Heart left ventricle (tissue), 16 donors: Measurements from ENCODE around the gene TAF5L. TPM values are rescaled to one million over a fixed set of nuclear protein-coding genes. Genes with fewer than 3 reads are reported as not detected.

Source experiments
- ATAC-seq, 4 donors: fragments of 200-7000 bp; cut with Tn5 transposase; one replicate each; pipeline ENCODE4 v1.9.1; 2020 to 2022; ENCODE audit warnings: moderate library complexity in 4 of 4, mild to moderate bottlenecking in 3 of 4, moderate number of reproducible peaks in 1 of 4
- DNase-seq, 5 donors: peaks; one replicate each; pipeline ENCODE4 v3.0.0-alpha.2; 2020
- H3K27ac ChIP-seq, 12 donors: fragments of 200-600 bp; sonication (generic) in 4 of 12; one replicate each; pipeline versions ENCODE4 v1.5.0 to v1.8.0; 2016 to 2022; ENCODE audit warnings: mild to moderate bottlenecking in 2 of 12
- H3K27me3 ChIP-seq, 9 donors: fragments of 200-600 bp; sonication (generic) in 2 of 9; one replicate each; pipeline versions ENCODE4 v1.5.1 to v1.8.0; 2016 to 2022; ENCODE audit warnings: mild to moderate bottlenecking in 3 of 9
- H3K36me3 ChIP-seq, 9 donors: fragments of 200-600 bp; sonication (generic) in 2 of 9; one replicate each; pipeline versions ENCODE4 v1.5.0 to v1.8.0; 2018 to 2022; ENCODE audit warnings: mild to moderate bottlenecking in 2 of 9
- H3K4me1 ChIP-seq, 12 donors: fragments of 200-600 bp; sonication (generic) in 4 of 12; one replicate each; pipeline versions ENCODE4 v1.5.0 to v1.8.0; 2016 to 2022; ENCODE audit warnings: mild to moderate bottlenecking in 3 of 12
- H3K4me3 ChIP-seq, 12 donors: fragments of 200-600 bp; sonication (generic) in 4 of 12; one replicate each; pipeline versions ENCODE4 v1.5.0 to v1.8.0; 2017 to 2022; ENCODE audit warnings: mild to moderate bottlenecking in 9 of 12, moderate library complexity in 4 of 12
- H3K9me3 ChIP-seq, 12 donors: fragments of 200-600 bp; sonication (generic) in 4 of 12; one replicate each; pipeline versions ENCODE4 v1.5.0 to v1.8.0; 2016 to 2022; ENCODE audit warnings: mild to moderate bottlenecking in 1 of 12
- POLR2A ChIP-seq, 2 donors: fragments of 450-650 bp; IDR thresholded peaks; one replicate each; pipeline ENCODE4 v1.6.1; 2017; ENCODE audit warnings: antibody characterized with exemption in 2 of 2, mild to moderate bottlenecking in 2 of 2, moderate library complexity in 2 of 2
- WGBS, 4 donors: extraction: QIAGEN DNeasy Blood & Tissue Kit in 2 of 4; methylation state at CpG; one replicate each; pipeline versions ENCODE4 v1.1.5 to v1.1.7; 2013 to 2018; 5-methylcytosine and 5-hydroxymethylcytosine counted together
- intact Hi-C, 10 donors: fragments of 100-400 bp; cut with DNase I; formaldehyde crosslinking; loops; one replicate each; pipeline versions ENCODE4 v1.11.1 to v1.14.2; 2022
- polyA plus RNA-seq, 2 donors: library from polyadenylated mRNA; stranded (reverse); fragments of 200-250 nt; gene quantifications; one replicate each; pipeline ENCODE4 v1.2.3, GENCODE V29; 2013
- total RNA-seq, 9 donors: library from RNA; depleted of rRNA in 2 of 9; stranded (reverse); fragments of >200 nt in 2 of 9; fragmentation: NEBNext Ultra II Directional in 3 of 9; extraction: Animal tissue kit (Norgen Biotek cat#: 25700) in 3 of 9; gene quantifications; one replicate each; pipeline versions ENCODE4 v1.1.0 to v1.2.4, GENCODE V29; 2016 to 2023
- TF ChIP-seq, protein P1 (sequence below), 12 donors: fragments of 200-600 bp; sonication (generic) in 4 of 12; IDR thresholded peaks; one replicate each; pipeline versions ENCODE4 v1.5.0 to v1.8.0; 2018 to 2022; ENCODE audit warnings: antibody characterized with exemption in 12 of 12, mild to moderate bottlenecking in 5 of 12
- donor health status: ischemic (EF 13 %, LVEDD 7.1; RV severe dilation, severe dysfunction).
- donor health status: healthy with polysubstance abuse.
- donor health status: DM: no; HTN: yes; CAD: no.
- donor health status: DM: no; HTN: no; CAD: no.
- donor health status: ischemic (EF 25% LVEDD 6.9; RV normal size, moderate dysfunction).
- donor health status: ischemic (EF 25% LVEDD 5.7; RV mildly dilated, moderate dysfunction).
- donor health status: healthy.
- donor health status: DM: yes; HTN: yes; CAD: no.
- donor health status: ischemic (EF 35%, LVEDD 5.7; RV mildly dilated, moderate dysfunction).
- donor health status: nonischemic (EF 11% LVEDD 7.7; RV severe dilation, severe dysfunction).
- donor health status: DM: yes; HTN: yes; CAD: no.
- donor health status: PGD.
- donor health status: ischemic (EF 29% LVEDD 5.4; RV normal size, mild dysfunction).
- donor health status: nonischemic (EF 23%, LVEDD 6.1; RV moderate dilation, normal function).

The TAF5L gene
- total and polyA plus RNA-seq, 11 donors, result 4.4 to 15.4 (median 11.1) TPM

DNA sequence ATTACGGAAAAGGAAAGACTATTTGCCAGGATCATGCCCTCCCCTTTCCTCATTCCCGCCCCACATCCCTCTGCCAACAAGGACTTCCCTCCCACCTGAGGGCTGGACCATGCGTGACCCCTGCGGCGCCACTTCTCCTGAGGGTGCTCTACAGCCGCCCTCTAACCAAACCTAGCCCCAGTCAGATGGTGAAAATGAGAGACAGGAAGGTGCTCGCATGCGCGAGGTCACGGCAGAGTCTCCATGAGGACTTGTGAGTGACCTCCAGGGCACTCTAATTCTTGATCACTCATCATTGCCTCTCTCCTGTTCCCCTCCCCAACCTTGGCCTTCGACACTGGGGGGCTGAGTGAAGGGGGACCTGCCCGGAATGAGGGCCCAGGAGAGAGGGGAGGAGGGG lies 32.1 kb downstream of the TAF5L start:
- ATAC-seq (no peak), DNase-seq (no peak)
- no peak for TF ChIP-seq POLR2A (IDR thresholded peaks at IDR 0.05)
- TF ChIP-seq, protein P1, sequence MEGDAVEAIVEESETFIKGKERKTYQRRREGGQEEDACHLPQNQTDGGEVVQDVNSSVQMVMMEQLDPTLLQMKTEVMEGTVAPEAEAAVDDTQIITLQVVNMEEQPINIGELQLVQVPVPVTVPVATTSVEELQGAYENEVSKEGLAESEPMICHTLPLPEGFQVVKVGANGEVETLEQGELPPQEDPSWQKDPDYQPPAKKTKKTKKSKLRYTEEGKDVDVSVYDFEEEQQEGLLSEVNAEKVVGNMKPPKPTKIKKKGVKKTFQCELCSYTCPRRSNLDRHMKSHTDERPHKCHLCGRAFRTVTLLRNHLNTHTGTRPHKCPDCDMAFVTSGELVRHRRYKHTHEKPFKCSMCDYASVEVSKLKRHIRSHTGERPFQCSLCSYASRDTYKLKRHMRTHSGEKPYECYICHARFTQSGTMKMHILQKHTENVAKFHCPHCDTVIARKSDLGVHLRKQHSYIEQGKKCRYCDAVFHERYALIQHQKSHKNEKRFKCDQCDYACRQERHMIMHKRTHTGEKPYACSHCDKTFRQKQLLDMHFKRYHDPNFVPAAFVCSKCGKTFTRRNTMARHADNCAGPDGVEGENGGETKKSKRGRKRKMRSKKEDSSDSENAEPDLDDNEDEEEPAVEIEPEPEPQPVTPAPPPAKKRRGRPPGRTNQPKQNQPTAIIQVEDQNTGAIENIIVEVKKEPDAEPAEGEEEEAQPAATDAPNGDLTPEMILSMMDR (IDR thresholded peaks at IDR 0.05), result no peak
- Histone ChIP-seq H3K27me3 (no peaks in the 10 kb centered on the region), H3K36me3 (peaks cover 0 to 42% (median 36%) of the 10 kb centered on the region in 9 donors), H3K4me3 (no peak overlapping the region), H3K27ac (no peak overlapping the region), H3K9me3 (no peaks in the 10 kb centered on the region), H3K4me1 (peaks cover 0 to 30% (median 23%) of the 10 kb centered on the region in 12 donors)
- 91 to 97% (median 93%) methylated on average over 12 of the region's 12 CpGs for WGBS, 4 donors
- intact Hi-C loops, result no loop called here

DNA sequence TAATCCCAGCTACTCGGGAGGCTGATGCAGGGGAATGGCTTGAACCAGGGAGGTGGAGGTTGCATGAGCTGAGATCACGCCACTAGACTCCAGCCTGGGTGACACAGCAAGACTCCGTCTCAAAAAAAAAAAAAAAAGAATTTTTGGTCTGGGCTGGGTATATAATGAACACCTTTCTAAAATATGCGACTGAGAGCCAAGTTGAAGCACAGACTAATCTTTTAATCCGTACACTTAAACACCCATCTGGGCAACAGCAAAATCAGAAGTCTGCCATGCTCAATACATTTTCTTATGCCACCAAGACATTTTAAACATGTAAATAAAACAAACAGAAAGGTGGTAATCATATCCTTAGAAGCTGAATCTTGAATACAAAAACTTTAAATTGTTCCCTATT lies 35.8 kb downstream of the TAF5L start:
- no peak overlapping the region for H3K4me3 ChIP-seq
- no peaks in the 10 kb centered on the region for H3K4me1 ChIP-seq
- WGBS, 4 donors, result 93 to 96% (median 94%) methylated on average over 5 of the region's 5 CpGs
- H3K27me3 ChIP-seq, result no peaks in the 10 kb centered on the region
- TF ChIP-seq, protein P1 (IDR thresholded peaks at IDR 0.05), result no peak
- TF ChIP-seq POLR2A (IDR thresholded peaks at IDR 0.05), result no peak
- H3K27ac ChIP-seq, result no peak overlapping the region
- ATAC-seq (no peak), DNase-seq (no peak)
- no peaks in the 10 kb centered on the region for H3K9me3 ChIP-seq
- intact Hi-C loops, result no loop called here
- peaks cover 0 to 39% (median 36%) of the 10 kb centered on the region in 9 donors for H3K36me3 ChIP-seq

DNA sequence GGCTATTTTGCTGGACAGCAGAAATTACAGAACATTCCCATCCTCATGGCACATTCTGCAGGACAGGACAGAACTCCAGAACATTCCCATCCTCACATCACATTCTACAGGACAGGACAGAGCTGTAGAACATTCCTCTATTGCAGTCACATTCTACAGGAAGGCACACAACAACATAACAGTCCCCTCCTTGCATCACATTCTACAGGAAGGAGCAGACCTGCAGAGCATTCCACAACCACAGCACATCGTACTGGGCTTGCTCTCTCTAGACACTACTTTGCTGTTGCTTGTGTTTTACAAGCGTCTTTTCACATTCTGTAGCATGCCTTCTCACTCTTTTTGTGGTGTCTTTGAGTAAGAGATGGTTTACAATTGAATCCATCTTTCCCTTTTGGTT lies 40.6 kb downstream of the TAF5L start:
- Histone ChIP-seq H3K9me3 (no peaks in the 10 kb centered on the region), H3K4me3 (no peak overlapping the region), H3K4me1 (peaks cover 0 to 13% (median 10%) of the 10 kb centered on the region in 12 donors), H3K27me3 (no peaks in the 10 kb centered on the region), H3K36me3 (no peaks in the 10 kb centered on the region), H3K27ac (no peak overlapping the region)
- TF ChIP-seq, protein P1 (IDR thresholded peaks at IDR 0.05), result no peak
- no peak for TF ChIP-seq POLR2A (IDR thresholded peaks at IDR 0.05)
- no peak for ATAC-seq
- 71 to 75% (median 72%) methylated on average over 2 of the region's 2 CpGs for WGBS, 4 donors
- DNase-seq, result no peak
- intact Hi-C loops, result no loop called here

DNA sequence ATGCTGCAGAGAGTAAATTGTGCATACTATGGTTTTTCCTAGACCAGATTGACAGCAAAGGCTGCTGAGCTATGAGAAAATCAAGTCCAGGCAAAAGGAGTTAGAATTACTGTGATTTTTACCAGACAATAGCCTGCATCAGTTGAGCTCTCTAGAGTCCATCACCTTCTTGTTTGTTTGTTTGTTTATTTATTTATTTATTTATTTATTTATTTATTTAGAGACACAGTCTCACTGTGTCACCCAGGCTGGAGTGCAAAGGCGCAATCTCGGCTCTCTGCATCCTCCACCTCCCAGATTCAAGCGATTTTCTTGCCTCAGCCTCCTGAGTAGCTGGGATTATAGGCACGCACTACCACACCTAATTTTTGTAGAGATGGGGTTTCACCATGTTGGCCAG lies 43.2 kb downstream of the TAF5L start:
- Histone ChIP-seq H3K27me3 (no peaks in the 10 kb centered on the region), H3K4me3 (no peak overlapping the region), H3K27ac (peak overlapping the region in 5 of 12 donors; percentile 32 to 62 (median 39)), H3K4me1 (peaks cover 4 to 32% (median 24%) of the 10 kb centered on the region in 12 donors), H3K9me3 (no peaks in the 10 kb centered on the region), H3K36me3 (no peaks in the 10 kb centered on the region)
- intact Hi-C loops, result no loop called here
- DNase-seq (no peak), ATAC-seq (no peak)
- TF ChIP-seq POLR2A (IDR thresholded peaks at IDR 0.05), result no peak
- TF ChIP-seq, protein P1 (IDR thresholded peaks at IDR 0.05), result no peak
- WGBS, 4 donors, result 95 to 99% (median 97%) methylated on average over 4 of the region's 4 CpGs
